ENCODE results near the gene B3GAT3.

- TF ChIP-seq POLR2A (IDR thresholded peaks at IDR 0.05; ENCODE audit: low read depth, low read length) (no peak), CTCF (IDR thresholded peaks at IDR 0.05; ENCODE audit: extremely low read depth in 1 of 2, insufficient read depth in 1 of 2, low read depth in 1 of 2, low read length in 2 of 2) (no peak), MAX (IDR thresholded peaks at IDR 0.05; ENCODE audit: insufficient read depth, insufficient read length) (no peak), EZH2 (IDR thresholded peaks at IDR 0.05; ENCODE audit: borderline replicate concordance, low read depth, low read length, severe bottlenecking) (no peak)
Measured at GRCh38 chr11:62654297-62654696, 32.5 kb upstream of the B3GAT3 start.

Data from endothelial cell of umbilical vein (primary cell).